Measurements from ENCODE around the gene PGBD1.
A peak's percentile ranks its signal among the peaks of the same experiment; 100 is the strongest.

PGBD1 gene

GRCh38 chr6:28281288-28282064 is at the start of gene PGBD1:
Gene PGBD1 (plus strand): TSS chr6:28281572. CDS start chr6:28283814, 2,242 bp downstream.
- DNase-seq: peak; percentile 47

GRCh38 chr6:28232785-28233184 is 48.6 kb upstream of the PGBD1 start:
- no peak for DNase-seq

- no peak for DNase-seq
These were observed 45.4 kb upstream of the PGBD1 start for GRCh38 chr6:28235912-28236452.

- DNase-seq: no peak
These were observed 41.7 kb upstream of the PGBD1 start for GRCh38 chr6:28239636-28240035.

GRCh38 chr6:28240471-28240870 is 40.9 kb upstream of the PGBD1 start:
- no peak for DNase-seq

- no peak for DNase-seq
These were observed 37.4 kb upstream of the PGBD1 start for GRCh38 chr6:28243946-28244345.

GRCh38 chr6:28245206-28245941 is 36.0 kb upstream of the PGBD1 start:
- no peak for DNase-seq

GRCh38 chr6:28248916-28249315 is 32.5 kb upstream of the PGBD1 start:
- DNase-seq: no peak

GRCh38 chr6:28250747-28251146 is 30.6 kb upstream of the PGBD1 start:
- DNase-seq: no peak

- DNase-seq: no peak
These were observed 29.7 kb upstream of the PGBD1 start for GRCh38 chr6:28251661-28252008.

GRCh38 chr6:28252009-28252975 is 29.1 kb upstream of the PGBD1 start, which contains the start of gene ZKSCAN4:
Gene ZKSCAN4 (minus strand): TSS chr6:28252269. CDS start chr6:28251980, 289 bp downstream.
- peak; percentile 74 for DNase-seq

- no peak for DNase-seq
These were observed 27.3 kb upstream of the PGBD1 start for GRCh38 chr6:28254121-28254519.

- DNase-seq: no peak
These were observed 24.3 kb upstream of the PGBD1 start for GRCh38 chr6:28257042-28257441.

- no peak for DNase-seq
These were observed 22.2 kb upstream of the PGBD1 start, which contains the start of gene NKAPL for GRCh38 chr6:28258877-28259777. Gene NKAPL (plus strand): TSS chr6:28259297. CDS start chr6:28259372, 75 bp downstream.

- DNase-seq: no peak
These were observed 17.4 kb upstream of the PGBD1 start for GRCh38 chr6:28263922-28264321.

- no peak for DNase-seq
These were observed 16.5 kb upstream of the PGBD1 start for GRCh38 chr6:28264834-28265401.

- no peak for DNase-seq
These were observed 14.8 kb upstream of the PGBD1 start for GRCh38 chr6:28266563-28266961.

GRCh38 chr6:28266962-28267694 is 14.2 kb upstream of the PGBD1 start, which contains the start of gene ZSCAN26:
Gene ZSCAN26 (plus strand): TSS chr6:28267143. CDS start chr6:28271920, 4,777 bp downstream.
- peak; percentile 79 for DNase-seq

GRCh38 chr6:28267695-28268059 is 13.7 kb upstream of the PGBD1 start:
- no peak for DNase-seq

GRCh38 chr6:28269492-28269891 is 11.9 kb upstream of the PGBD1 start:
- DNase-seq: no peak
